K562 treated with DMSO at 1 percent for 12 hours (cell line): ENCODE data around the gene KRIT1. TPM values are rescaled to one million over a fixed set of nuclear protein-coding genes. Genes with fewer than 3 reads are reported as not detected.

Experiments
- total RNA-seq: library from RNA; unstranded; fragments of 300-600 nt; gene quantifications from 2 replicates; pipeline ENCODE4 v1.2.3, GENCODE V29; 2022; ENCODE audit not compliant: insufficient read depth

Gene KRIT1
- 6.3 and 24.5 TPM in 2 replicates for total RNA-seq

GRCh38 chr7:92245487-92246359 is at the start of gene KRIT1, which contains the start of gene ANKIB1:
KRIT1 (minus strand) TSS chr7:92245914; CDS start chr7:92242135, 3,779 bp downstream.
ANKIB1 (plus strand) TSS chr7:92245974; CDS start chr7:92294979, 49,005 bp downstream.

GRCh38 chr7:92178928-92179924 is 66.5 kb downstream of the KRIT1 start, which contains the start of gene LRRD1:
LRRD1 (minus strand) TSS chr7:92179142; CDS start chr7:92165202, 13,940 bp downstream.

Other genes with a start within 250 kb of the KRIT1 start
- 18.5 and 39.0 TPM in 2 replicates for gene CYP51A1, start 111.4 kb downstream of the KRIT1 start, total RNA-seq
- gene LRRD1, start 66.8 kb downstream of the KRIT1 start, total RNA-seq: not detected in 2 replicates
- gene ANKIB1, start 60 bp upstream of the KRIT1 start, total RNA-seq: 4.6 and 18.2 TPM in 2 replicates
- gene GATAD1, start 201.6 kb upstream of the KRIT1 start, total RNA-seq: 17.1 and 44.5 TPM in 2 replicates
- 1.2 TPM in 1 of 2 replicates, not detected in the other for gene ERVW-1, start 232.0 kb upstream of the KRIT1 start, total RNA-seq